DMS53 treated with DMSO at 0.1 percent for 48 hours (cell line): ENCODE data around the gene PLA2G4E.
A peak's percentile ranks its signal among the peaks of the same experiment; 100 is the strongest.

ENCODE experiments used
- DNase-seq: peaks from one replicate; lab custom pipeline; 2025; ENCODE audit not compliant: unreplicated experiment; lab: John Stamatoyannopoulos, UW

Gene PLA2G4E

GRCh38 chr15:41981371-41982132 is 39.3 kb downstream of the PLA2G4E start:
- DNase-seq: no peak

GRCh38 chr15:41980654-41981323 is 40.1 kb downstream of the PLA2G4E start:
- DNase-seq: no peak

DNA sequence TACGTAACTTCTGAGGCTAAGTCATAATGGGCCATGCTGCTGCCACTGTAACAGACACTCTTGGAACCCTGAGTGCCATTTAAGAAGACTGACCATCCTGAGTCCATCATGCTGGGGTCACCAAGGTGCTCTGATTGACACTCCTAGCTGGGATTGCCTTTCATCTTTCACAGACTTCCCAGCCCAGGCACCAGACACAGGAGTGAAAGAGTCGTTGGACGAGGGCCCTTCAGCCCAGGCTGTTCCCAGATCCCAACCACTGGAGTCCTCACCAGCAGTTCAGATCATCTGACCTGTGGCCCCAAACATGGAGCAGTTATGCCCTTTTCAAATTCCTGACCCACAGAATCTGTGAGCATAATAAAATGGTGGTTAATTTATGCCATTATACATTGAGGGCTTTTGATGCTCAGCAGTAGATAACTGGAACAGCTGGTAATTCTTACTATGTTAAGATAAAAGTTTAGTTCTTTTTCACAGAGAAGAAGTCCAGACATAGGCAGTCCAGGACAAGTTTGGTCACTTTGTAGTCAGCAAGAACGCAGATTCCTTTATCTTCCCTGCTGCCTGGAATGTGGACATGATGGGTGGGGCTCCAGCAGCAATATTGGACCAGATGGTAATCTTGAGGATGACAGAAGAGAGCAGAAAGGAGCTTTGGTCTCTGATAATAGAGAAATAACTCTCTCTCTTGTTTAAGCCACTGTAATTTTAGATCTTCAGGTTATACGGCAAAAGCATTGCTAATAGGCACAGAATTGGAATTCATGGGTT is 41.2 kb downstream of the PLA2G4E start:
- no peak for DNase-seq

GRCh38 chr15:41978534-41978933 is 42.3 kb downstream of the PLA2G4E start:
- no peak for DNase-seq

- no peak for DNase-seq
These were observed 43.0 kb downstream of the PLA2G4E start for GRCh38 chr15:41977757-41978383.

DNA sequence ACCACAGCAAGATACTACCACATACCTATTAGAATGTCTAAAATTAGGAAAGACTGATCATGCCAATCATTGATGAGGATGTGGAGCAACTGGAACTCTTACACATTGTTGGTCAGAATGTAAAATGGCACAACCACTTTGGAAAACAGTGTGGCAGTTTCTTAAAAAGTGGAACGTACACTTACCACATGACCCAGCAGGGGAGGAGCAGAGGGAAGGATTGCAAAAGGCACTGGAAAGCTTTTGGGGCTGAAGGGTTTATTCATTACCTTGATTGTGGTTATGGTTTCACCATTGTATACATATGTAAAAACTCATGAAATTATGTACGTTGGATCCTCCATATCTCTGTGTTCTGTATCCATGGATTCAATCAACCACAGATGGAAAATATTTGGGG is 45.2 kb downstream of the PLA2G4E start:
- DNase-seq: no peak

DNA sequence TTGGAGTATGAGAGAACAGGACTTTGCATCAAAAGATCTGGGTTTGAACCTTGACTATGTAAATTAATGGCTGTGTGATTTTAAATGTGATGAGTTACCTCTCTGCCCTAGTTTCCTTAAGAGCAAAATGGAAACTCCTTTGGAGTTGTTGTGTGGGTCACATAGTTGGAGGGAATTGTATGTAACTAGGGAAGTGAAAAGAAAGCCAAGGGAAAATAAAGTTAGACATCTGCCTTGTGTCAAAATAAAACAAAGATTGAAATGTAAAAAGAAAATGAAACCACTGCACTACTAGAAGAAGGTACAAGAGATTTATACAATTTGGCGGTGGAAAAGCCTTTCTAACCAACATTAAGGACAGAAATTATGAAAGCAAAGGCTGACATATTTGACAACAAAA is 46.8 kb downstream of the PLA2G4E start:
- no peak for DNase-seq

DNA sequence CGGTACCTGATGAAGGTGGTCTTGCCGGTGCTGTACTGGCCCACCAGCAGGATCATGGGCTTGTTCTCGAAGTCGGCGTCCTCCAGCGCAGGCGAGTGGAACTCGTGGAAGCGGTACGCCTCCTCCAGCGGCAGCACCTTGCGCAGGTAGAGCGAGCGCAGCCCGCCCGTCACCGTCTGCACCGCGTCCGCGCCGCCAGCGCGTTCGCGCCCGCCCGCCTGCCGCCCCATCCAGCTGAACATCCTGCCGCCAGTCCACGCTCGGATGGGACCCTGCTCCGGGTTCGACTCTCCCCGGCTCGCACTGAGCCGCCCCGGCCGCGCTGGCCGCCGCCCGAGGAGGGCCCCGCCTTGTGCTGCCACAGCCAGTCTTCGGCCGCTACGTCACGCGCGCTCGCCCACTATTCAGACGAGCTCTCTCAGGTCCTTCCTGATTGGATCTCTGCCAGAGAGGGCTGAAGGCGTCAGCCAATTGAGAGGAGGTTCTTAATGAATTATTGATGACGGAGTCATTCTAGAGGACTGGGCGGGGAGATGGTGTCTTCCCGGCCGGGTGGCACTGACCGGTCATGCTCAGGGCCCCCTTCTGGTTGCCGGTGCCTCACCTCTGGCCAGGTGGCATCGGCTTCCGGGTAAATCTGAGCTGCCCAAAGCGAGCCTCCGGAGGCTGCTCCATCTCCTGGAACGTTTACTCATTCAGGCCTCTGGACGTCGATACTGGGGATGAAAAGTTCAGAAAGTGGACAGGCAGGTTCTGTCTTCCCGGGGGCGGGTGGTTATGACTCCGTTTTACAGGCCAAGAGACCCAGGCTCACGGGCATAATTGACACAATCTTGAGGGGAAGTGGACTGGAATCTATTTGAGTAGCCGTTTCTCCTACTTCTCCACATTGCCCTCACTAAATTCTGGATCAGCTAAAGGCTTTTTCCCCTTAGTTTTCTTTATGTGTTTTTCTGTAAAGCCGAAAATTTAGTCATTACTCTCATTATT is 48.3 kb downstream of the PLA2G4E start, which contains the start of gene EHD4:
TSS of gene EHD4 (minus strand) at position 305 of the 990 bp plus-strand sequence. CDS start at position 242, 63 bp downstream.
- peak; percentile 96 for DNase-seq

- DNase-seq: no peak
These were observed 49.0 kb downstream of the PLA2G4E start for GRCh38 chr15:41971895-41972252.

- peak; percentile 25 for DNase-seq
These were observed 49.5 kb downstream of the PLA2G4E start for GRCh38 chr15:41971089-41971894.

DNA sequence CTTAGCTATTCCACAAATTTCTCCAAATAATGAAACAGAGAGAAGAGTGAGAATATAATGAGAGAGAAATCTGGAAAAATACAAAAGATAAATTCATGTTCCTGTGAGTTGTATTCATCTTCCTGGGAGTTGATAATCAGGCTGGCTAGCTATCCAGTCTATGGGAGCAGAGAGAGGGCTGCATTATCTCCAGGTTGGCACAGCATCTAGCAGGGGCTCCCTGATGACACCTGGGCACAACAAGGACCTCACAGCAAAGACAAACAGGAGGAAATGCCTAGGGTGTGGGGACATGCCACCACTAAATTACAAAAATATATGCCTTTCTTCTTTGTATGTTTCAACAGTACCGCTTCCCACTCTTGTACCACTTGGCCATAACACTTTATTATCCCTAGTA is 50.4 kb downstream of the PLA2G4E start:
- no peak for DNase-seq

- no peak for DNase-seq
These were observed 50.9 kb downstream of the PLA2G4E start for GRCh38 chr15:41969851-41970431.

GRCh38 chr15:41968701-41969100 is 52.1 kb downstream of the PLA2G4E start:
- DNase-seq: no peak

GRCh38 chr15:41967506-41968206 is 53.2 kb downstream of the PLA2G4E start:
- DNase-seq: no peak

DNA sequence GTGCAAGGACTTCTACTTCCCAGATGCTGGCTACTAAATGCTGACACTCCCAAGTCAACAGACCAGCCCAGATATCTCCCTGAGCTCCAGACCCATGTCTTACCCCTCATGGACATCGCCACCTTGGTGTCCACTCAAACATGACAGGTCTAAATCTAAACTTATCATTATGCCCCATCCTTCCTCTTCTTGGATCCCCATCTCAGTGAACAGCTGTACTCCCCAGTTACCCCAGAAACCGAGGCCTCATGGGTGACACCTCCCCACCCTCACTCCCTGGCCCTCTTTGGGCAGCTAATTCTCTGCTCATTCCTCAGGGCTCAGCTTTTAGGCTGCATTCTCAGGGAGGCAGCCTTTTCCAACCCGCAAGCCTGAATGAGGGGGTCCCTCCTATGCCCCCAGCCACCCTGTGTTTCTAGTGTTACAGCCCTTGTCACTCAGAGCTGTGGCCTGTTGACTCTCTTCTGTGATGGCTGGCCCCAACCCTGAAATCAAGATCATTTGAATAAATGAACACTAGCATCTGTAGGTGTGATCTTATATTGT is 53.8 kb downstream of the PLA2G4E start:
- DNase-seq: no peak

DNA sequence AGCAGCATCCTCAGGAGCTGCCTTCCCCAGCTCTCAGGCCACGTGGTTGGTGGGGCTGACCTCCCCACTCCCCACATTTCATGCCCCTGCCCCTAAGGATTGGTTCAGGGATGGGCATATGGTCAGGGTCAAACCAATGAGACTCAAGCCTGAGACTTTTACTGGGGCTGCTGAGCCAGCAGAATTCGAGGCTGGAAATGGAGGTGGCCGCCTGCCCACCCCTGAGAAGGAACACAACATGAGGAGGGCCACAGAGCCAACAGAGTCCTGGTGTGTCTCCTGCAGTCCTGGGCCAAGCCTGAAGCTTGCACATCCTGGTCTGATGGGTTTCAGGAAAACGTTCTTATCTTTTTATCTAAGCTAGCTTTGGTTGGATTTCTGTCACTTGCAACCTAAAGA is 54.4 kb downstream of the PLA2G4E start:
- DNase-seq: no peak

GRCh38 chr15:41965441-41966413 is 55.1 kb downstream of the PLA2G4E start:
- DNase-seq: no peak
